Smooth muscle cell (in vitro differentiated cells): ENCODE measurements around the gene APOH. TPM values are rescaled to one million over a fixed set of nuclear protein-coding genes. Genes with fewer than 3 reads are reported as not detected.

Experiments
- DNase-seq: peaks from one replicate; lab custom pipeline; 2025; ENCODE audit not compliant: unreplicated experiment; lab: John Stamatoyannopoulos, UW
- H2AFZ ChIP-seq: fragments of 200-600 bp; sonication (generic); 2 replicates; pipeline ENCODE4 v1.6.0; 2016; ENCODE audit warnings: antibody characterized with exemption, low read depth, mild to moderate bottlenecking
- H3F3A ChIP-seq: fragments of 200-600 bp; sonication (generic); 2 replicates; pipeline ENCODE4 v1.6.0; 2017; ENCODE audit warnings: antibody characterized with exemption, low read depth
- H3K27ac ChIP-seq: fragments of 200-600 bp; sonication (generic); 2 replicates; pipeline ENCODE4 v1.5.1; 2016; ENCODE audit warnings: low read depth, mild to moderate bottlenecking
- H3K27me3 ChIP-seq: fragments of 200-600 bp; sonication (generic); 2 replicates; pipeline ENCODE4 v1.6.1; 2016; ENCODE audit warnings: low read depth, mild to moderate bottlenecking
- H3K36me3 ChIP-seq: fragments of 200-600 bp; sonication (generic); 2 replicates; pipeline ENCODE4 v1.5.1; 2016; ENCODE audit warnings: low read depth
- H3K4me1 ChIP-seq: fragments of 200-600 bp; sonication (generic); 2 replicates; pipeline ENCODE4 v1.5.1; 2016; ENCODE audit warnings: low read depth
- H3K4me2 ChIP-seq: fragments of 200-600 bp; sonication (generic); 2 replicates; pipeline ENCODE4 v1.6.0; 2016; ENCODE audit warnings: mild to moderate bottlenecking
- H3K4me3 ChIP-seq: fragments of 200-600 bp; sonication (generic); 2 replicates; pipeline ENCODE4 v1.5.1; 2016; ENCODE audit warnings: mild to moderate bottlenecking
- H3K79me2 ChIP-seq: fragments of 200-600 bp; sonication (generic); 2 replicates; pipeline ENCODE4 v1.6.0; 2016; ENCODE audit warnings: low read depth, mild to moderate bottlenecking
- H3K9ac ChIP-seq: fragments of 200-600 bp; sonication (generic); 2 replicates; pipeline ENCODE4 v1.6.0; 2016; ENCODE audit warnings: low read depth
- H3K9me3 ChIP-seq: fragments of 200-600 bp; sonication (generic); replicated peaks from 2 replicates; pipeline ENCODE4 v1.5.1; 2016; ENCODE audit warnings: low read depth
- H4K20me1 ChIP-seq: fragments of 200-600 bp; sonication (generic); 2 replicates; pipeline ENCODE4 v1.6.0; 2016; ENCODE audit warnings: low read depth
- WGBS: methylation state at CpG from one replicate; pipeline ENCODE4 v1.1.7; 2016; ENCODE audit warnings: low lambda C conversion rate; 5-methylcytosine and 5-hydroxymethylcytosine counted together
- polyA plus RNA-seq: library from polyadenylated mRNA; unstranded; fragments of >200 nt; fragmentation: Nextera tagmentation; extraction: Ambion mirVana; gene quantifications from 2 replicates; pipeline ENCODE4 v1.2.1, GENCODE V29; 2016
- total RNA-seq: library from RNA; depleted of rRNA; stranded (reverse); fragments of >200 nt; gene quantifications from 2 replicates; pipeline ENCODE4 v1.2.3, GENCODE V29; 2014
- TF ChIP-seq, protein P1 (sequence below): fragments of 200-600 bp; sonication (generic); IDR thresholded peaks from 2 replicates; pipeline ENCODE4 v1.5.1; 2017; ENCODE audit warnings: borderline replicate concordance, mild to moderate bottlenecking, antibody characterized with exemption; ENCODE audit not compliant: insufficient read depth, poor library complexity, severe bottlenecking

APOH gene
- total and polyA plus RNA-seq, 2 experiments from 2014 or later: not detected

DNA sequence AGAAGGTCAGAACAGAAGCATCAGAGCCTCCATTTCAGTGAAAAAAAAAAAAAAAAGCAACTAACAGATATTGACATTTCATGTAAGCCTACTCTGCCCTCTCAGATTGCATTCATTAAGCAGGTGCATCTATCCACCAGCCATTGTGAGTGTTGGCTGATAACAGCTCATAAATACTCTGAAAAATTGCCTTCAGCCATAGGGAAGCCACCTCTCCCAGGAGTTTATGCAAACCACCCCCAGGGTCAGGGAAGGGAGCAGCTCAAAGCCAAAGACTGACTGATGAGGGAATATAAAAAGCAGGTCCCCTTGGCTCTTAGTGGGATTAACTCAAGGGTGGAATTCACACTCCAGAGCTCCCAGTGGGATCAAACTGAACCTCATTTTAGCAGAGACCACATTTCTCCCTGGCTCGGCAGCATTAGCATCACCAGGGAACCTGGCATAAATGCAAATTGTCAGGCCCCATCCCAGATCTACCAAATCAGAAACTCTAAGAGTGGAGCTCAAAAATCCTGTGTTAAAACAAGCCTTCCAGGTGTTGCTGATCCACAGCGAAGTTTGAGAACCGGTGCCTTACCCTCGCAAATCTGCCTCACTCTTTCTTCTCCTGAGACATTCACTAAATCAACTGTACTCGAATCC, 14.2 kb downstream of the APOH start:
- H3K36me3 ChIP-seq: no peaks in the 10 kb centered on the region
- no peaks in the 10 kb centered on the region for H4K20me1 ChIP-seq
- H3K79me2 ChIP-seq: no peaks in the 10 kb centered on the region
- no peak overlapping the region for H3K4me2 ChIP-seq
- DNase-seq: no peak
- H3K4me1 ChIP-seq: no peaks in the 10 kb centered on the region
- peaks cover 7% of the 10 kb centered on the region for H3K27me3 ChIP-seq
- H3K9ac ChIP-seq: no peak overlapping the region
- H3K4me3 ChIP-seq: no peak overlapping the region
- no peaks in the 10 kb centered on the region for H3F3A ChIP-seq
- TF ChIP-seq, protein P1, sequence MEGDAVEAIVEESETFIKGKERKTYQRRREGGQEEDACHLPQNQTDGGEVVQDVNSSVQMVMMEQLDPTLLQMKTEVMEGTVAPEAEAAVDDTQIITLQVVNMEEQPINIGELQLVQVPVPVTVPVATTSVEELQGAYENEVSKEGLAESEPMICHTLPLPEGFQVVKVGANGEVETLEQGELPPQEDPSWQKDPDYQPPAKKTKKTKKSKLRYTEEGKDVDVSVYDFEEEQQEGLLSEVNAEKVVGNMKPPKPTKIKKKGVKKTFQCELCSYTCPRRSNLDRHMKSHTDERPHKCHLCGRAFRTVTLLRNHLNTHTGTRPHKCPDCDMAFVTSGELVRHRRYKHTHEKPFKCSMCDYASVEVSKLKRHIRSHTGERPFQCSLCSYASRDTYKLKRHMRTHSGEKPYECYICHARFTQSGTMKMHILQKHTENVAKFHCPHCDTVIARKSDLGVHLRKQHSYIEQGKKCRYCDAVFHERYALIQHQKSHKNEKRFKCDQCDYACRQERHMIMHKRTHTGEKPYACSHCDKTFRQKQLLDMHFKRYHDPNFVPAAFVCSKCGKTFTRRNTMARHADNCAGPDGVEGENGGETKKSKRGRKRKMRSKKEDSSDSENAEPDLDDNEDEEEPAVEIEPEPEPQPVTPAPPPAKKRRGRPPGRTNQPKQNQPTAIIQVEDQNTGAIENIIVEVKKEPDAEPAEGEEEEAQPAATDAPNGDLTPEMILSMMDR: no peak
- no peaks in the 10 kb centered on the region for H3K9me3 ChIP-seq
- no peak overlapping the region for H3K27ac ChIP-seq
- 91% methylated on average over 5 of the region's 5 CpGs for WGBS
- H2AFZ ChIP-seq: no peak overlapping the region

DNA sequence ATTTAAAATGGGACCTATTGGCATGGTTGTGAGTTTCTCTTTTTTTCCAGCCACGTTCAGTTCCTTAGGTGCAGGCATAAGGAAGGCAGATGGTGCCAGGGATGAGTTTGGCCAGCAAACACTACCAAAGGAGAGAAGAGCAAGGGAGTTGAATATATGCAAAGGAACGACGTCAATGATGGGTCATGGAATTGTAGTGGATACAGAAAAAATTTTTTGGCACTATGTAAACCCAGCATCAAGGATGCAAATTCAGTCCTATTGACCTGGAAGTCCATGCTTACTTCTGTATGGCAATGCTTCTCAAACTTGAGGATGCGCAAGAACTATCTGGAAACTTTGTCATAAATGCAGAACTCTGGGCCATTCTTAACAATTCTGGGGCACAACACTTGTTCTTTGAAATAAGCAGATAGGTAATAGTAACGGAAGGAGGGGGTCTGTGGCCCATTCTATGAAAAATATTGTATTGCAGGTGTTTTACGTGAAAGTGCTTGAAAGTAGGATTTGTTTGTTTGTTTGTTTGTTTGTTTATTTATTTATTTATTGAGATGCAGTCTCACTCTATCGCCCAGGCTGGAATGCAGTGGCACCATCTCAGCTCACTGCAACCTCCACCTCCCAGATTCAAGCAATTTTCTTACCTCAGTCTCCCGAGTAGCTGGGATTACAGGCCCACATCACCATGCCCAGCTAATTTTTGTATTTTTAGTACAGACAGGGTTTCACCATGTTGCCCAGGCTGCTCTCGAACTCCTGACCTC, 18.0 kb downstream of the APOH start:
- peaks cover 5% of the 10 kb centered on the region for H3K27me3 ChIP-seq
- H3K4me1 ChIP-seq: no peaks in the 10 kb centered on the region
- no peaks in the 10 kb centered on the region for H3K79me2 ChIP-seq
- DNase-seq: no peak
- H3K36me3 ChIP-seq: no peaks in the 10 kb centered on the region
- H3F3A ChIP-seq: no peaks in the 10 kb centered on the region
- no peaks in the 10 kb centered on the region for H3K9me3 ChIP-seq
- no peak overlapping the region for H3K4me3 ChIP-seq
- H4K20me1 ChIP-seq: no peaks in the 10 kb centered on the region
- H3K4me2 ChIP-seq: no peak overlapping the region
- WGBS: 91% methylated on average over 9 of the region's 9 CpGs
- H3K27ac ChIP-seq: no peak overlapping the region
- no peak overlapping the region for H3K9ac ChIP-seq
- TF ChIP-seq, protein P1: no peak
- no peak overlapping the region for H2AFZ ChIP-seq

DNA sequence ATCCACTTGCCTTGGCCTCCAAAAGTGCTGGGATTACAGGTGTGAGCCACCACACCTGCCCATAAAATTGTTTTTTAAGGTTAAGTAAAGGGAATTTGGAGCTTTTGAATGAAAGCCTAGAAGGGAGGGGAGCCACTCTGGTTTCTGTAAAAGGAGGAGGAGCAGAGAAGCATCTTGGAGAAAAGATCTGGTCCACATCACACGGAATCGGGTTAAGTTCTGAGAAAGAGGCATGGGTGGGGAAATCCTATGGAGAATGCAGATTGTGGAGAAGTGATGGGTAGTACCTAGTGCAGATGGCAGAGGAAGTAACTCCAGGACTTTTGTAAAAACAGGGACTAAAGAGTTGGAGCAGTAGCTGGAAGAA, 19.0 kb downstream of the APOH start:
- H4K20me1 ChIP-seq: no peaks in the 10 kb centered on the region
- 86% methylated on average over 2 of the region's 2 CpGs for WGBS

More for the DNA sequence above, 19.0 kb downstream of the APOH start:
- Histone ChIP-seq H3K4me3 (no peak overlapping the region), H2AFZ (no peak overlapping the region), H3K27me3 (peaks cover 5% of the 10 kb centered on the region), H3F3A (no peaks in the 10 kb centered on the region), H3K4me1 (no peaks in the 10 kb centered on the region), H3K36me3 (no peaks in the 10 kb centered on the region), H3K9me3 (no peaks in the 10 kb centered on the region), H3K4me2 (no peak overlapping the region), H3K9ac (no peak overlapping the region), H3K27ac (no peak overlapping the region), H3K79me2 (no peaks in the 10 kb centered on the region)
- TF ChIP-seq, protein P1: no peak
- DNase-seq: no peak
